CD4-positive, alpha-beta T cell treated with Interleukin-4 for 4 hours (primary cell): ENCODE measurements around the gene PATL2.

Experiments used
- DNase-seq: peaks from one replicate; pipeline ENCODE4 v3.0.0-alpha.2; 2020

PATL2 gene

GRCh38 chr15:44682809-44683682, 28.1 kb downstream of the PATL2 start:
- DNase-seq: peak; percentile 94

- DNase-seq: no peak
Observed at GRCh38 chr15:44682211-44682610, 28.9 kb downstream of the PATL2 start.

GRCh38 chr15:44676676-44677075, 34.4 kb downstream of the PATL2 start:
- peak; percentile 60 for DNase-seq

GRCh38 chr15:44675911-44676310, 35.2 kb downstream of the PATL2 start:
- no peak for DNase-seq

GRCh38 chr15:44673639-44674038, 37.5 kb downstream of the PATL2 start:
- DNase-seq: no peak

- no peak for DNase-seq
Observed at GRCh38 chr15:44670087-44670950, 40.8 kb downstream of the PATL2 start.

- DNase-seq: no peak
Observed at GRCh38 chr15:44668921-44669320, 42.2 kb downstream of the PATL2 start.

GRCh38 chr15:44667039-44667360, 44.1 kb downstream of the PATL2 start:
- no peak for DNase-seq

GRCh38 chr15:44666210-44667038, 44.7 kb downstream of the PATL2 start:
- peak; percentile 56 for DNase-seq

- peak; percentile 99 for DNase-seq
Observed at GRCh38 chr15:44663410-44664308, 47.5 kb downstream of the PATL2 start, which contains the start of gene SPG11. SPG11 (minus strand) TSS chr15:44663662; CDS start chr15:44663647, 15 bp downstream.

- peak; percentile 85 for DNase-seq
Observed at GRCh38 chr15:44662478-44663409, 48.4 kb downstream of the PATL2 start.

- no peak for DNase-seq
Observed at GRCh38 chr15:44661576-44661975, 49.5 kb downstream of the PATL2 start.

- DNase-seq: no peak
Observed at GRCh38 chr15:44659056-44659455, 52.1 kb downstream of the PATL2 start.

- no peak for DNase-seq
Observed at GRCh38 chr15:44657378-44657777, 53.7 kb downstream of the PATL2 start.

GRCh38 chr15:44656913-44657312, 54.2 kb downstream of the PATL2 start:
- no peak for DNase-seq

- DNase-seq: no peak
Observed at GRCh38 chr15:44656298-44656697, 54.8 kb downstream of the PATL2 start.

GRCh38 chr15:44654858-44655257, 56.3 kb downstream of the PATL2 start:
- DNase-seq: no peak

GRCh38 chr15:44647637-44648036, 63.5 kb downstream of the PATL2 start:
- no peak for DNase-seq

- DNase-seq: no peak
Observed at GRCh38 chr15:44647036-44647435, 64.1 kb downstream of the PATL2 start.

GRCh38 chr15:44646460-44646859, 64.7 kb downstream of the PATL2 start:
- no peak for DNase-seq

- no peak for DNase-seq
Observed at GRCh38 chr15:44641651-44642050, 69.5 kb downstream of the PATL2 start.
